HG02970 (cell line): ENCODE measurements around the gene LRRC7.
"Not testable (repeated sequence)": the region's sequence is repeated elsewhere in the genome, so short reads cannot be mapped to it uniquely, and the experiment has no call there.

Source experiments
- ATAC-seq: cut with Tn5 transposase; IDR thresholded peaks from one replicate; pipeline ENCODE4 v1.9.1; 2021; ENCODE audit warnings: mild to moderate bottlenecking, moderate library complexity, moderate number of reproducible peaks; ENCODE audit not compliant: unreplicated experiment, low FRiP score

The LRRC7 gene

GRCh38 chr1:69852706-69853105 is 285.0 kb downstream of the LRRC7 start:
- no peak for ATAC-seq

GRCh38 chr1:69858534-69858933 is 290.8 kb downstream of the LRRC7 start:
- ATAC-seq, result no peak

- ATAC-seq, result no peak
Measured at GRCh38 chr1:69861641-69862040, 293.9 kb downstream of the LRRC7 start.

DNA sequence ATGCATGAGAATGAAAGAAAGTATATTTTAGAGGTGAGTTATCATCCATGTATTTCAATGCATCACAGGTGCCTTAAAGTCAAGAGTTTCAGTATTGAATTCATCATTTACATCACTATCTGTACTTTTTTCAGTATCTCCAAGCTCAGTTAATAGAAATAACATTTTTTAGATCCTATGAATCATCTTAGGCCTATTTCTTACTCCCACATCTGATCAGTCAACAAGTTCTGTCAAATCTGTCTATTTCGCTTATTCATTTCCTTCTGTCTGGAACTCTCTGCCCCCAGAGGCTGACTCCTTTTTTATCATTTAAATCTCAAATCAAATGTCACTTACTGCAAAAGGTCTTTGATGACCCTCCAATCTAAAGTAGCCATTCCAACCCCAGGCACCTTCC is 295.2 kb downstream of the LRRC7 start:
- no peak for ATAC-seq

DNA sequence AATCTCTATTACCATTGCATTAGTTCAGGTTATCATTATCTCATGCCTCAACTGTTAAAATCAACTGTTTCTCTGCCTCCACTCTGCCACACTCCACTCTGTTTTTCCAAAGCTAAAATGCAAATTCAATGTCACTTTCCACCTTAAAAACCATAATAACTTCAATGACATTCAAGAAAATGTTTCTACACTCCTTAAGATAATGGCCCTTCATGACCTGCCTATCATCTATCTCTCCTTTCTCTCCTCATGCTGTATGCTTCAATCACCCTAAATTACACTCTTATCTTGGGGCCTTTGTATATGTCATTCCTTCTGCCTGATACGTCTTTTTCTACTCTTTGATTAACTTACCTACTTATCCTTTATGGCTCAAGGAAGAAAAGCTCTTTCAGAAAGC is 296.0 kb downstream of the LRRC7 start:
- no peak for ATAC-seq

DNA sequence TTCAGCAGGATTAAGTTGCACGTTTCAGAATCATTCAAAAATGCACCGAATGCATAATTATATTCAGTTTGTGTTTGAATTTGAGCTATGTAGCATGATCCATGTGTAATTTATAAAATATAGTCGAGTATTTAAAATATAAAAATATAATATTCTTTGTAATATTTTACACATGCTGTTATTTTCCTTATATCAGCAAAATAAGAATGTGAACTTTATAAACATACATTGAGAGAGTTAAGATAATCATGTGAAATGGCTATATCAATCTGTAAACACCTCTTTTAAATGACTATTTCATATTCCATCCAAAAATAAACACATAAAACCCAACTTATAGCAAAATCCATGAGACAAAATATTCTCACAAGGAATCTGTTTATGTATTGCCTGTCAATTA is 303.7 kb downstream of the LRRC7 start:
- no peak for ATAC-seq

GRCh38 chr1:69878338-69878737 is 310.6 kb downstream of the LRRC7 start:
- ATAC-seq, result no peak

DNA sequence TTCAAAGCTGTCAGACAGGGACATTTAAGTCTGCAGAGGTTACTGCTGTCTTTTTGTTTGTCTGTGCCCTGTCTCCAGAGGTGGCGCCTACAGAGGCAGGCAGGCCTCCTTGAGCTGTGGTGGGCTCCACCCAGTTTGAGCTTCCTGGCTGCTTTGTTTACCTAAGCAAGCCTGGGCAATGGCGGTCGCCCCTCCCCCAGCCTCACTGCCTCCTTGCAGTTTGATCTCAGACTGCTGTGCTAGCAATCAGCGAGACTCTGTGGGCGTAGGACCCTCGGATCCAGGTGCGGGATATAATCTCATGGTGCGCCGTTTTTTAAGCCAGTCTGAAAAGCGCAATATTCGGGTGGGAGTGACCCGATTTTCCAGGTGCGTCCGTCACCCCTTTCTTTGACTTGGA is 320.3 kb downstream of the LRRC7 start:
- ATAC-seq, result not testable (repeated sequence)

- ATAC-seq, result no peak
Measured at GRCh38 chr1:69888657-69889056, 320.9 kb downstream of the LRRC7 start.

- no peak for ATAC-seq
Measured at GRCh38 chr1:69898403-69898947, 330.8 kb downstream of the LRRC7 start.

- no peak for ATAC-seq
Measured at GRCh38 chr1:69911301-69911801, 343.6 kb downstream of the LRRC7 start.

- ATAC-seq, result no peak
Measured at GRCh38 chr1:69913977-69914376, 346.3 kb downstream of the LRRC7 start.

DNA sequence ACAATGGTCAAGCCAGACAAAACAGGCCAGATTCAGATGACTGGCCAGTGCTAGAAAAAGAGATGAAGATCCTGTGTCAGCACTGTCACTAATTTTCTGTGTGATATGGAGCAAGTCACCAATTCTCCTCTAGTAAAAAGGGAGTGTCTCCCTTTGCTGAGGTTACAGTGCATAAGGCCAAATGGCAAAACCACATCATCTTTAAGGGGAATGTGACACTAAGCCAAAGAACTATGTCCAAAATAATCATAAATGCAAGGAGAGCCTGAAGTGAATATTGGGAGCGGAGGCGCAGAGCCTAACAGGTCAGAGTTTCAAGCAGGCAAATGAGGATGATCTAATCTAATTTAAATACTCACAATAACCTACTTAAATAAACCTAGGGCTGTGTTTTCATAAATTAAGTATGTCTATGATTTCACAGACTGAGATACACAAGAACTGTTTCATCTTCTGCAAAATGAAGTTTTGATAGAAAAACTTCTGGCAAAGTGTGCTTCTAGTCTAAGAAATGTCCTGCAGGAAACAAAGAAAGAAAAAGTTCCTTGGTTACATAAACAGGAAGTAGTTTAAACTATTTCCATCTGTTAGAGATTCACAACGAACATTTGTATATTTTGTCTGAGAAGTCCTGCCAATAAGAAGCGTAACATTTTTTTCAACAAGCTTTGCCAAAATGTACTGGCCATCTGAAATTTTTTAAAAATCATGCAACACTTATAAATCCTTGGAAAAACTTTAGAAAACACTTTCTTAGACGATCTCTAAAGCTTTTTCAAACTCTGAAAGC is 347.4 kb downstream of the LRRC7 start:
- ATAC-seq, result no peak

GRCh38 chr1:69919129-69919921 is 351.6 kb downstream of the LRRC7 start:
- ATAC-seq, result no peak

GRCh38 chr1:69919922-69920273 is 352.2 kb downstream of the LRRC7 start:
- no peak for ATAC-seq

GRCh38 chr1:69920426-69920825 is 352.7 kb downstream of the LRRC7 start:
- no peak for ATAC-seq

- ATAC-seq, result no peak
Measured at GRCh38 chr1:69921486-69921885, 353.8 kb downstream of the LRRC7 start.

GRCh38 chr1:69928234-69928633 is 360.5 kb downstream of the LRRC7 start:
- not testable (repeated sequence) for ATAC-seq

DNA sequence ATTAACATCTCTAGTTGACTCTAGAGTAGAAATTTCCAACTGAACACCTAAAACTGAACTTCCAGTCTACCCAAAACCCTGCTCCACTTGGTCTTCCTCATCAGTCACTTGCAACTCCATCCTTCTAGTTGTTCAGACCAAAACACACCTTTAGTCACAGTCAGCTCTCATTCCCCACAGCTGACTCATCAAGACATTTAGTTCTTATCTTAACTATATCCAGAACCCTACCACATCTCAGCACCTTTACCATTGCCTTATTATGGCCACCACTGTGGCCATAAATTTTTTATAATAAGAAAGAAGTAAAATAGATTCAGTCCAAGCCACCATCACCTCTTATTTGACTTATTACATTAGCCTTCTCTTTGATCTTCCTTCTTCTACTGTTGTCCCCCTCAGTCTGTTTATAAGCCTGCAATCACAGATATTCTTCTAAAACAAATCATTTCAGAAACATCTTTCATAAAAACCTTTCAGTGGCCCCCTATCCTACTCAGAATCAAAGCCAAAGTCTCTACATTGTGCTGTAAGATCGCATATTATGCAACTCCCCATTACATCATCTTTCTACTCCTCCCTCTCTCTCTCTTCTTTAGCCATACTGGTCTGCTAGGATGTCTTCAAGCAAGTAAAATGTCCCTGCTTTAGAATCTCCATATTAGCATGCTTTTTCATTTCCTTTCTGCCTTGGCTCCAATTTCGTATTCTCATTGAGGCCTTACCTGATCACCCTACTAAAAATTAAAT is 361.8 kb downstream of the LRRC7 start:
- ATAC-seq, result no peak

DNA sequence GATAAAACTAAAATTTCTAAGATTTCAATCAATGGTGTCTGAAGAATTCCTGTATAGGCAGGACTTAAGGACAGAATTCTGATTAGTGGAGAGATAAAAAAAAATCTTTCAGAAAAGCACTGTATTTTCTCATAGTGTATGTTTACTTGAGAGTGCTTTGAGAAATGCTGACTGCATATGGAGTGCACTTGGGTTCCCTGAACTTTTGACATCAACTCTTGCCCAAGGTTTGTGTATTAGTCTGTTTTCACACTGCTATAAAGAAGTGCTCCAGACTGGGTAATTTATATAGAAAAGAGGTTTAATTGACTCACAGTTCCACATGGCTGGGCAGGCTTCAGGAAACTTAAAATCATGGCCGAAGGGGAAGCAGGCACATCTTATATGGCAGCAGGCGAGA is 362.7 kb downstream of the LRRC7 start:
- ATAC-seq, result no peak

GRCh38 chr1:69932760-69933159 is 365.0 kb downstream of the LRRC7 start:
- ATAC-seq, result no peak
